Stimulated activated CD8-positive, alpha-beta memory T cell treated with anti-CD3 and anti-CD28 coated beads, Interleukin-12 subunit alpha, Interleukin-12 subunit beta, amount 100 ng/mL, for 24 hours (primary cell): ENCODE measurements around the gene EMC9.
A peak's percentile ranks its signal among the peaks of the same experiment; 100 is the strongest.

ENCODE experiments used
- DNase-seq: peaks from one replicate; pipeline ENCODE4 v3.0.0-alpha.2; 2020; ENCODE audit errors: extremely low read depth

The EMC9 gene

DNA sequence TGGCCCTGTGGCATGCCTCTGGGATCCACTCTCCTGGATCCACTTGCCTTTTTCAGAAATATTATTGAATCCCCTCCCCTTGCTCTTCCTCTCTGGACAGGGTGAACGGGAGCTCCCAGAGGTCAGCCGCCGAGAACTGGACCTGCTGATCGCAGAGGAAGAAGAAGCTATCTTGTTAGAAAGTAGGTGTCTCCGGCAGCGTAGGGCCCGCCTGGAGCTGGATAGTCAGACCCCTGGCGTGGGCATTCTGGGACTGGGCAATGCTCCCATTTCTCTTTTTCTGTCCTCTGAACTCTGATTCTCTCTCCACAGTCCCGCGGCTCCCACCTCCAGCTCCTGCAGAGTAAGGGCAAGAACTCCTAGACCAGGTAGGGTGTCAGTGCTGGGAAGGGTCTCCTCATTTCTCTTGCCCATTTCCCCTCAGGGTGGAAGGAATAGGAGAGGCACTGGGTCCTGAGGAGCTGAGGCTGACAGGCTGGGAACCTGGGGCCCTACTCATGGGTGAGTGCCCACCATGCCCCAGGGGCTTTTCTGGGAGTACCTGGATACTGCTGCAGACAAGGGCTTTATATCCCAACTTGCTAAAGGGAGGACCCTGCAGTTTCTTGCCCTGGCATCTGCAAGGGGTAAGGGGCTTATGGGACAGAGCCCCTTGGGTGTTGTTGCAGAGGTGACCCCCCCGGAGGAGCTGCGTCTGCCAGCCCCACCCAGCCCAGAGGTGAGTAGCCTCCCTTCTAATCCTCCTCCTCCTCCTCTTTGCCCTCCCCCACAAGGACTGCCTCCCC is 35.8 kb upstream of the EMC9 start:
- no peak for DNase-seq

DNA sequence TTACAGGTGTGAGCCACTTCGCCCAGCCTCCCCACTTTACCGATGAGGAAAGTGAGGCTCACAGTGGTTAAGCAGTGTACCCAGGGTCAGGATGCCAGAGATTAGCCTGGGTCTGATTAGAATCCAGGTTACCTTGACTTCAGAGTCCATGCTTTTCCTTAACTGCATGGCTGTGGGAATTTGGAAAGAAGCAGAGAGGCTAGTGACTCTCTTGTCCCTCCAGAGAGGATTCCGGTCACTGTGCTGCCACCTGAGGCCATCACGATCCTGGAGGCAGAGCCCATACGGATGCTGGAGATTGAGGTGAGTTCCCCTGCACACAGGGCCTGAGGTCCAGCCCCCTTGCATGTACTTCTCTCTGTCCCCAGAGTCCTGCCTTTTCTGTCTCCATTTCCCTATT is 35.2 kb upstream of the EMC9 start:
- no peak for DNase-seq

DNA sequence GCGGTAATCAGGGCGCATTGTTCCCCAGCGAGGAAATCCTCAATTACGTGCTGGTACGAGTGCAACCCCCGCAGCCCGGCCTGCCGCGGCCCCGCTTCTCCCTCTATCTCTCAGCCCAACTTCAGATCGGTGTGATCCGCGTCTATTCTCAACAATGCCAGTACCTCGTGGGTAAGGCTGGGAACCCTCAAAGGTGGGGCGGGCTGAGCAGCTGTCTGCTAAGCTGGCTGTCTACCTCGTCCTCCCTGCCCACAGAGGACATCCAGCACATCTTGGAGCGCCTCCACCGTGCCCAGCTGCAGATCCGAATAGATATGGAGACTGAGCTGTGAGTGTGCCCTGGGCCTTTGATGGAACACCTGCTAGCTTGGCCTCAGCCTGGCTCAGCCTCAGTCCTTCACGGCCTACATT is 31.5 kb upstream of the EMC9 start:
- DNase-seq: no peak

DNA sequence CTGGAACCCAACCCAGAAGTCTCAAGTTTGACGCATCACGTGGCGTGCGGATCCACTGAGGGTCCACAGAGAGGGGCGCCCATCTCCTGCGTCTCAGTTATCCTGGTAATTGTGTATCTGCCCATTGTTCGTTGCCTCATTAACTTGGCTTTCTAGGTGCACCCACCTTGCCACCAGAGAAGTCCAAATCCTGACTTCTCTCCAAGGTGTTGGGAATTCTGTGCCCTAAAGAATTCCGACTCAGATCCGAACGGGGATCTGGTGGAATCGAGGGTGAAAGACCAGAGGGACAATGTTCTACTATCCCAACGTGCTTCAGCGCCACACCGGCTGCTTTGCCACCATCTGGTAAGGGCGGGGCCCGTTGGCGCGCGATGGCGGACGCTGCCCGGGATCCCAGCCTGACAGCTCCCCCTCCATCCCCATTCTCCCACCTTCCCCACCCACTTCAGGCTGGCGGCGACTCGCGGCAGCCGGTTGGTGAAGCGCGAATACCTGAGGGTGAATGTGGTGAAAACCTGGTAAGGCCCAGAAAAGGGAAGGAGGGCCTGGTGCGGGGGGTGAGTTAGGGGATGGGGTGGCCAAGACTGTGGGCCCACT is 31.0 kb upstream of the EMC9 start:
- no peak for DNase-seq

DNA sequence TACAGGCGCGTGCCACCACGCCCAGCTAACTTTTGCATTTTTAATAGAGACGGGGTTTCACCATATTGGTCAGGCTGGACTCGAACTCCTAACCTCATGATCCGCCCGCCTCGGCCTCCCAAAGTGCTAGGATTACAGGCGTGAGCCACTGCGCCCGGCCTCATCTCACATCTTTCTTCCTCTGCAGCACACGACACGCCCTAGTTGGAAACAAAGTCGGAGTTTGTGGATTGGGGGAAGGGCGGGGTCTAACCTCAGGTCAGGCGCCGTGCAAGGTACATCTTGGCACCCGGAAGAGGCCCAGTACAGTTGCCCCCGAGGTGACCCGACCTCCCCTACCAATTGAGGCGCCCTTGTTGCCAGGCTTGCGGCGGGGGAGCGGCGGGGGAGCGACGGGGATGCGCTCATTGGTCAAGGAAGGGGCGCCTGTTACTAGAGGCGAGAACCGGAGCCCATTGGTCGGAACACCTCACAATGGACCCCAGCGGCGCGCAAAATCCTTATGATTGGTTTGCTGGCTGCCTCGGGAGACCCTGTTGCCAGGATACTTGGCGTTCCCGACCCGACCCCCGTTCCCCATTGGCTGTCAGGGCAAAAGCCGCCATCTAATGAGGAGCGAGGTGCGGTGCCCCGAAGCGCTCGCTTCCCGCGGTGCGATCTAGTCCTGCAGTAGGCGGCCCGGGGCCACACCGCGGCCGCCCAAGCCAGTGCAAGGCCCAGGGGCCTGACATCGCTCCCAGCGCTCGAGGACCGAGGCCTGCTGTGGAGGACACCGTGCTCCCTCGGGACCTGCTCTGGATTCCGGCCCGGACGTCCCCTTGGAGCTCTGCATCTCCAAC is 30.2 kb upstream of the EMC9 start, which contains the start of gene REC8:
TSS of gene REC8 (plus strand) at position 659 of the 839 bp plus-strand sequence. CDS start 473 bp downstream, outside the sequence.
- peak; percentile 41 for DNase-seq

DNA sequence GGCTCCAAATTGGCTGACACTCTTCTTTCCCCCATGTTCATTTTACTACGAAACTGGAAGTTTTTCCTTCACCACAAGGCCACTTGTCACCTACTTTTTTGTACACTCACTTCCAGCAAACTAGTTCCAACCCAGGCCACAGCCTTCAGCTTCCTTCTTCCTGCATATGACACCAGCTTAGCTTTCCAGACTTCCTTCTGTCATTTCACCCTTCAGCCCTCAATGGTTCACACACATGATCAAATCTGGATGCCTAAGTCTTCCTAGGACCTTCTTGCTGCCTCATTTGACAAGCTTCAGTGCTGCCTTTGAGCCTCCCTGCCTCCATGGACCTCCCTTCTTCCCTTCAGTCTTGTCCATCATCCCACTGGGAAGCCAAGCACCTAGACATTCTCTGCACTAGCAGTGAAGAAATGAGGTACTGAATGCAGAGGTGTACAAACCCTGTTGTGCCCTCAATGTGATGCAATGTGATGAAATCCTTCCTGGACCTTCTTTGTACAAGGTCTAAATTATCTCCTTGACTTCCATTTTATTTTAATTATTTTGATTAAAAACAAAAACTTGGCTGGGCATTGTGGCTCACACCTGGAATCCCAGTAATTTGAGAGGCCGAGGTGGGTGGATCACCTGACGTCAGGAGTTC is 26.2 kb upstream of the EMC9 start:
- DNase-seq: no peak

DNA sequence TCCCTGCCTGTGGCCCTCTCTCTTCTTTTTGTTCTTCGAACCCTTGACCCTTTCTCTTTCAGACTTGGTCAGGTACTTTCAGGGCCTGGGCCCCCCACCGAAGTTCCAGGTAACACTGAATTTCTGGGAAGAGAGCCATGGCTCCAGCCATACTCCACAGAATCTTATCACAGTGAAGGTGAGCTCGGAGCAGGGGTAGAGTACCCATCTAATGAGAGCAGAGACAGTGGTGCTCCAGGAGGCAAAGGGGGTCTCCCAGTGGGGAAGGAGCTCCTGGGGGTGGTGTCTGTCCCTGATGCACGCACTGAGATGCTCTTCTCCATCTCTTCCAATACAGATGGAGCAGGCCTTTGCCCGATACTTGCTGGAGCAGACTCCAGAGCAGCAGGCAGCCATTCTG is 24.4 kb upstream of the EMC9 start:
- no peak for DNase-seq

DNA sequence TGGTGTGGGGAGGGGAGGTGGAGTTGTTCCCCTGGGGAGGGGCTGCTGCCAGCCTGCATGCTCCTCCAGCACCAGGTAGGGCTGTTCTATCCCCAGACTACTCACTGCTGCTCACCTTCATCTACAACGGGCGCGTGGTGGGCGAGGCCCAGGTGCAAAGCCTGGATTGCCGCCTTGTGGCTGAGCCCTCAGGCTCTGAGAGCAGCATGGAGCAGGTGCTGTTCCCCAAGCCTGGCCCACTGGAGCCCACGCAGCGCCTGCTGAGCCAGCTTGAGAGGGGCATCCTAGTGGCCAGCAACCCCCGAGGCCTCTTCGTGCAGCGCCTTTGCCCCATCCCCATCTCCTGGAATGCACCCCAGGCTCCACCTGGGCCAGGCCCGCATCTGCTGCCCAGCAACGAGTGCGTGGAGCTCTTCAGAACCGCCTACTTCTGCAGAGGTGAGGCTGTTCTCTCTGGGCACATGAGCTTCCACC is 23.2 kb upstream of the EMC9 start:
- no peak for DNase-seq

DNA sequence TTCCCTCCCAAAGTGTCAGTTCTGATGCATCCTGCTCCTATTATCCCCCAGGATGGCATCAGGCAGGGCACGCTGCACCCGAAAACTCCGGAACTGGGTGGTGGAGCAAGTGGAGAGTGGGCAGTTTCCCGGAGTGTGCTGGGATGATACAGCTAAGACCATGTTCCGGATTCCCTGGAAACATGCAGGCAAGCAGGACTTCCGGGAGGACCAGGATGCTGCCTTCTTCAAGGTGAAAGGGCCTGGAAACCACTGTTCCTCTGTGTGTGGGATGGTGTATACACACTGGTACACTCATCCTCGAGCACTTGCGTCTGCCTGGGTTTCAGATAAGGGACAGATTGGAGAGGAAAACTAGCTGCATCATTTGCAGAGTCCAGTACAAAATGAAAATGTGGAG is 20.7 kb upstream of the EMC9 start:
- DNase-seq: no peak

DNA sequence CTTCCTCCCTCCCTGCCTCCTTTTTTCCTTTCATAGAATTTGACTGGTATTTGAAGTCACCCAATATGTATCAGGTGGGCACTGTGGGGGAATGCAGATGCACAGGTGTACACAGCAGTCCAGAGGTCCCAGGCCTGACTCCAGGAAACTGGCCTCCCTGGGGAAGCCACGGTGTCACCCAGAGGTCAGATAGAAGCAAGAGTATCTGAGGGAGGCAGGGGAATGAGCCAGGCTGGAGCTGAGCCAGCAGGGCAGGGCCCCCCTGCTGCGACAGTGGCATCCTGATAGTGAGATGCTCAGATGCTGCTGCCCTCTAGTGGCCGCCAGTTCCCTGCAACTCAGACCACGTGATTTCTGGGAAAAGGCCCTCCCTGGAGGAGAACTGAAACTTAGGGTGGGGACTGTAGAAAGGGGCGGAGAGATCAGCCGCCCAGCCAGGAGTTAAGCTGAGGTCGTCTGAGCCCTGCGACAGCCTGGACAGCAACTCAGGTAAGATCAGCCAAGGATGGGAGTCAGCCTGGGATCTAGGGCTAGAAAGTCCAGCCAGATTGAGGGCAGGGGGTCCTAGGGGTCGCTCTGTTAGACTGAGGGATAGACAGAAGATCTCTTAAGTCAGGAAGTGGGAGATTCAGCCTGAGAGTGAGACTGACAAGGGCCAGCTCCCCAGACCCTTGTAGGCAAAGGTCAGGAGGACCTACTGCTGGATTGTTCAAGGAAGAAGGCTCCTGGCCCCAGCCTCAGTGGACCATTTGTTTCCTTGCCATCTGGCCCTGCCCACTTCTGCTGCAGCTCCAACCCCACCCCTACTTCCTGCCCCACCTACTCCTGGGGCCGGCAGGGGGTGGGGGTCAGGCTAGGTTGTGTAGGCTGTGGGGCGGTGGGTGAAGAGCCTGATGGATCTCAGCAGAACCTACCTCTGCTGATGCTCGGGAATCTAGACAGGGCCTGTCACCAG is 19.7 kb upstream of the EMC9 start, which contains the start of gene IRF9:
TSS of gene IRF9 (plus strand) at position 416 of the 955 bp plus-strand sequence. CDS start 880 bp downstream, outside the sequence.
- DNase-seq: peak; percentile 84

DNA sequence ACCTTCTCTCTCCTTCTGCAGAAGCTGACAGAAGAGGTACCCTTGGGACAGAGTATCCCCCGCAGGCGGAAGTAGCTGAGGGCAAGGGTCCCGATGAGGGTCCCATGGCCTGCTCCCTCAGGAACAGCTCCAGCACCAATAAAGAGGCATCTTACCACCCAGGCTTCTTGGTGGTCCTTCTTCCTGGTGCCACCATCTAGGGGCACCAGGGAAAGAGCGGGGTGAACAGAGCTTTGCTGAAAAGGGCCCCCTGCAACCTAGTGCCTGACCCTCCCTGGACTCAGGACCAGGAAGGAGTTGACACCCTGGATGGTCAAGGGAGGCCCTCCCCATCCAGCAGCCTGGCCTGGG is 19.1 kb upstream of the EMC9 start:
- DNase-seq: no peak

DNA sequence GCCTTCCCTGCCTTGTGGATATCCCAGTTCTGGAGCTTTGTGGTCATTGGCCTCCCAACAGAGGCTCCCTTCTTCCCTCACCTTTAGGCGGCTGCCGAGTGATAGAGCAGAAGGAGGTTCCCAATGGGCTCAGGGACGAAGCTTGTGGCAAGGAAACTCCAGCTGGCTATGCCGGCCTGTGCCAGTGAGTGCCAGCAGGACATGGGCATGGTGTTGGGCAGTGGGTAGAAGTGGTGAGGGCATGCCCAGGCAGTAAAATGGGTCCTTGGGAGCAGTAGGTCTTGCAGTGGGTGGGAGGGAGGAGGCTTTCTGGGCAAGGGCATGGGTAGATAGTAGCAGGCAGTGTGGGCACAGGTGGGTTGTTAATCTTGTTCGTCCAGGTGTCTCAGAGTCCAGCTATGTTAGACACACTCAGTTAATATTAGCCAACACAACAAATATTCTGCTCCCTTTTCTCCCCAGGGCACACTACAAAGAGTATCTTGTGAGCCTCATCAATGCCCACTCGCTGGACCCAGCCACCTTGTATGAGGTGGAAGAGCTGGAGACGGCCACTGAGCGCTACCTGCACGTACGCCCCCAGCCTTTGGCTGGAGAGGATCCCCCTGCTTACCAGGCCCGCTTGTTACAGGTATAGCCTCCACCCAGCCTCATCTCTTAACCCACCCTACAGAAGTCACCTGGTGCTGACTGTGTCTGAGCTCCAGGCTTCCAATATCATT is 18.5 kb upstream of the EMC9 start:
- no peak for DNase-seq

DNA sequence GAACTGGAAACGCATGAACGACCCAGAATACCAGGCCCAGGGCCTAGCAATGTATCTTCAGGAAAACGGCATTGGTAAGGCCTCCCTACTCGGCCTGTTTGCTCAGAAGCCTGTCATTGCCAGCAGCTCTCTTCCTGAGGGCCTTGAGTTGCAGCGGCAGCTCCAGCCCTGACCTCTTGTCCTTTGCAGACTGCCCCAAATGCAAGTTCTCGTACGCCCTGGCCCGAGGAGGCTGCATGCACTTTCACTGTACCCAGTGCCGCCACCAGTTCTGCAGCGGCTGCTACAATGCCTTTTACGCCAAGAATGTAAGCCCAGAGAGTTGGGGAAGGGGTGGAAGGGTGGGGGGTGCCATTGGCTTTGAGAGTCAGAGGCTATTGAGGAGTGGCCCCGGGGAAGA is 15.9 kb upstream of the EMC9 start:
- no peak for DNase-seq

DNA sequence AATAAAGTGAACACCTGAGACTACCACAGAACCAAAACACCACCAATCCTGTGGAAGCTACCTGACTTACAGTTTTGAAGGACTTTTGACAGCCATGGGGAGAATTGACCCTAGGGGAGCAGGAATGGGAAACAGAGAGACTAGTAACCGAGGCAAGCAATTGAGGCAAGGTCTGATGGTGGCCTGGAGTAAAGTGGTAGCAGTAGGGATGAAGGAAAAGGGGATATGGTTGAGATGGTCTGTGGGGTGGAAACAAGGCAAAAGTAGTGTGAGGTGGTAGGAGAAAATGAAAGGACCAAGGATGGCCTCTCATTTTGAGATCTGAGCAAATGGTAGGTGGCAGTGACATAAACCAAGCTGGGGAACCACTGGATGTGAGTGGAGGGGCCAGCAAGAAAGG is 15.4 kb upstream of the EMC9 start:
- DNase-seq: no peak

DNA sequence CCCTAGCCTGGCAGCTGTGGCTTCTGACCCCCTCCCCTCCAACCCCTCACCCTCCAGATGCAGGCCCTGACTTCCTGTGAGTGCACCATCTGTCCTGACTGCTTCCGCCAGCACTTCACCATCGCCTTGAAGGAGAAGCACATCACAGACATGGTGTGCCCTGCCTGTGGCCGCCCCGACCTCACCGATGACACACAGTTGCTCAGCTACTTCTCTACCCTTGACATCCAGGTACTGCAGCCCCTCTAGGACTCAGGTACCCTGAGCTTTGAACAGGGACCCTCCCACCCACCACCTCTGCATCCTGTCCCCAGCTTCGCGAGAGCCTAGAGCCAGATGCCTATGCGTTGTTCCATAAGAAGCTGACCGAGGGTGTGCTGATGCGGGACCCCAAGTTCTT is 13.7 kb upstream of the EMC9 start:
- DNase-seq: no peak

DNA sequence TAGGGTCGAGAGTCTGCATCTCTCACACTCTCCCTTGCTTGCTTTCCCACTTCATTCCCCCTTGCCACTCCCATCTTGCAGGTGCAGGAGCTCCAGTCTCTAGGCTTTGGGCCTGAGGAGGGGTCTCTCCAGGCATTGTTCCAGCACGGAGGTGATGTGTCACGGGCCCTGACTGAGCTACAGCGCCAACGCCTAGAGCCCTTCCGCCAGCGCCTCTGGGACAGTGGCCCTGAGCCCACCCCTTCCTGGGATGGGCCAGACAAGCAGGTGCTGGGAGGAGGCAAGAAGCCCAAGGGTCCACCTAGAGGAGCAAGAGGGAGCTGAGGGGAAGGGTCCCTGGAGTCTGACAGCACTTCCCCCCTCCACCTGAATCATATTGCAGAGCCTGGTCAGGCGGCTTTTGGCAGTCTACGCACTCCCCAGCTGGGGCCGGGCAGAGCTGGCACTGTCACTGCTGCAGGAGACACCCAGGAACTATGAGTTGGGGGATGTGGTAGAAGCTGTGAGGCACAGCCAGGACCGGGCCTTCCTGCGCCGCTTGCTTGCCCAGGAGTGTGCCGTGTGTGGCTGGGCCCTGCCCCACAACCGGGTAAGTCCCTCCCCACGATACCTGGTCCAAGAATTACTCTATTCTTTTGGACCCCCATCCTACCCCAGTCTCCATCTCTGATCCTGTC is 10.2 kb upstream of the EMC9 start:
- no peak for DNase-seq

DNA sequence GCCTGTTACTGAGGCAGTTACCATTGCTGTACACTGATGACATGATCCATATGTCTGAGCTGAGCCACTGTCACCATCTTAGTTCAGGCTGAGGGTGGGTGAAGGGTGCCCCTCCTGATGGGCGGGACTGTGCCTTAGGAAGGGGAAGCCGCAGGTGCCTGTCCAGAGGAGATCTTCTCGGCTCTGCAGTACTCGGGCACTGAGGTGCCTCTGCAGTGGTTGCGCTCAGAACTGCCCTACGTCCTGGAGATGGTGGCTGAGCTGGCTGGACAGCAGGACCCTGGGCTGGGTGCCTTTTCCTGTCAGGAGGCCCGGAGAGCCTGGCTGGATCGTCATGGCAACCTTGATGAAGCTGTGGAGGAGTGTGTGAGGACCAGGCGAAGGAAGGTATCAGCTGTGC is 9.6 kb upstream of the EMC9 start:
- DNase-seq: no peak

DNA sequence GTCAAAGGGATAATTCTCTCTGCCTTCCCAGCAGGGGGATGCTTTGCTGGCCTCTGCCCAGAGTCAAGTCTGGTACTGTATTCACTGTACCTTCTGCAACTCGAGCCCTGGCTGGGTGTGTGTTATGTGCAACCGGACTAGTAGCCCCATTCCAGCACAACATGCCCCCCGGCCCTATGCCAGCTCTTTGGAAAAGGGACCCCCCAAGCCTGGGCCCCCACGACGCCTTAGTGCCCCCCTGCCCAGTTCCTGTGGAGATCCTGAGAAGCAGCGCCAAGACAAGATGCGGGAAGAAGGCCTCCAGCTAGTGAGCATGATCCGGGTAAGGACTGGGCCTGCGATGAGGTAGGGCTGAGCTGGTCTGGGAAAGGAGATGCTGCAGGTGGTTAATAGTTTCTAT is 9.2 kb upstream of the EMC9 start:
- DNase-seq: no peak

DNA sequence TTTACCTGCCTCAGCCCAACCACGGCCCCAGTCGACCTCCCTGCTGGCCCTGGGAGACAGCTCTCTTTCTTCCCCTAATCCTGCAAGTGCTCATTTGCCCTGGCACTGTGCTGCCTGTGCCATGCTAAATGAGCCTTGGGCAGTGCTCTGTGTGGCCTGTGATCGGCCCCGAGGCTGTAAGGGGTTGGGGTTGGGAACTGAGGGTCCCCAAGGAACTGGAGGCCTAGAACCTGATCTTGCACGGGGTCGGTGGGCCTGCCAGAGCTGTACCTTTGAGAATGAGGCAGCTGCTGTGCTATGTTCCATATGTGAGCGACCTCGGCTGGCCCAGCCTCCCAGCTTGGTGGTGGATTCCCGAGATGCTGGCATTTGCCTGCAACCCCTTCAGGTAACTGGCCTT is 8.7 kb upstream of the EMC9 start:
- no peak for DNase-seq
